BJ (cell line): Measurements from ENCODE around the gene CDC14B. TPM values are rescaled to one million over a fixed set of nuclear protein-coding genes. Genes with fewer than 3 reads are reported as not detected.
"Not testable (repeated sequence)": the region's sequence is repeated elsewhere in the genome, so short reads cannot be mapped to it uniquely, and the experiment has no call there.

Source experiments
- CTCF ChIA-PET: fragments of 350-600 bp; formaldehyde crosslinking; extraction: SDS; loops from one replicate; lab custom pipeline; 2021; ENCODE audit warnings: antibody characterized with exemption, inconsistent platforms; lab: Yijun Ruan, JAX
- POLR2A ChIA-PET: fragments of 300-600 bp; sonication (Branson Sonifier 250); formaldehyde crosslinking; extraction: SDS; loops from one replicate; lab custom pipeline; 2021; ENCODE audit warnings: antibody characterized with exemption; lab: Charles Lee
- DNase-seq: peaks from one replicate; pipeline ENCODE4 v3.0.0-alpha.2; 2011; ENCODE audit warnings: low read depth
- H3K27me3 ChIP-seq: 2 replicates; pipeline ENCODE4 v1.6.0; 2011; ENCODE audit warnings: low read length; ENCODE audit not compliant: control insufficient read depth, insufficient read depth
- H3K36me3 ChIP-seq: 2 replicates; pipeline ENCODE4 v1.5.1; 2011; ENCODE audit warnings: low read length; ENCODE audit not compliant: control insufficient read depth, insufficient read depth
- H3K4me3 ChIP-seq: 2 replicates; pipeline ENCODE4 v1.5.1; 2011; ENCODE audit warnings: low read depth, mild to moderate bottlenecking, control low read depth, low read length
- CTCF ChIP-seq: IDR thresholded peaks from 2 replicates; pipeline ENCODE4 v1.5.1; 2011; ENCODE audit warnings: low read depth, mild to moderate bottlenecking, control low read depth, inconsistent platforms, low read length, moderate library complexity; ENCODE audit not compliant: insufficient read depth
- polyA plus RNA-seq: library from polyadenylated mRNA; depleted of rRNA; stranded (reverse); fragments of >200 nt; gene quantifications from 2 replicates; pipeline ENCODE4 v1.2.3, GENCODE V29; 2011

The CDC14B gene
- polyA plus RNA-seq, 1 experiment = 12.1 TPM

DNA sequence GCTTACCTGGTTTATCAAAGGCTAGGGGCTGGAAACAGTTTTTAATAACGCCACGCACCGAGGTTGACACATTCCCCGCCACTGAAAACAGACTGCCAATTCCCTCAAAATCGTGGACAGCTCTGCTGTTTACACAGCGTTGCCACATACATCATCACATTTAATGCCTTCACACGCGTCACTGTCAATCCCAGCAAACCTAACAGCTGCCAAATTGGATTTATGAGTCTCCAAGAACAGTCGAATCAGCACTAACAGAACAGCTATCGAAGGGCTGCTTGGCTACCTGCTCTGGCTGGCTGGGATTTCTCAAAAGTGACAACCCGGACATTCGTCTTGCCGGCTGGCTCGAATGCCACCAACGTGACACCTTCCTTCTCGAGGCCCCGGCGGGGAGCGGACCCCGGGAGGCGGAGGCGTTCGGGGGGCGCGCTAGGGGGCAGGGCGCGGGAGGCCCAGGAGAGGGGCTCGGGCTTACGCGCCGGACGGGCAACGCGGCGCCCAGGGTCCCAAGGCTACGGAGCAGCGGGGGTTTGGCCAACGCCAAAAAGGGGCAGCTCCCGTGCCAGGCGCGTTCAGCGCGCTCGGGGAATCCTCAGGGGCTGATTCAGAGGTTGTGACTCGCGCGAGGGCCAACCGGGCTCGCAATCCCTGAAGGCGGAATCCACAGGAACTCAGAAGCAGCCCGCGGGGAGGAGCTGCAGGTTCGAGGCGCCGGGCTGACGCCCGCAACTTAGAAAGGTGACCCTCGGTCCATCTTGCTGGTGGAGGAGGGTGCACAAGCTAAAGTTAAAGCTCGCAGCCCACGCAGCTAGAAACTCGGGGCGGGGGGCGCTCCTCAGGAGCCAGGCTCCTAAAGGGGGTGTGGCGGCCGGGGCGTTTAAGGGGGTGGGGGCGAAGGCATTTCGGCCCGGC, 1.2 kb downstream of the CDC14B start:
- Histone ChIP-seq H3K4me3 (peak overlapping the region; percentile 77), H3K36me3 (no peaks in the 10 kb centered on the region), H3K27me3 (no peaks in the 10 kb centered on the region)
- POLR2A ChIA-PET = no interaction called here
- no peak for DNase-seq
- CTCF ChIA-PET = interaction anchor here (0.6 to 1.0 kb wide), 3 partner anchors 30 to 168 kb away, joined by 3 to 4 read pairs (median 4); partner anchors contain the start of gene HABP4
- TF ChIP-seq CTCF = 0 out of 2 replicates have a peak, but pooled peaks have one; percentile 2

GRCh38 chr9:96617439-96618185, 2.0 kb downstream of the CDC14B start:
- no peak for TF ChIP-seq CTCF
- Histone ChIP-seq H3K4me3 (no peak overlapping the region), H3K36me3 (no peaks in the 10 kb centered on the region), H3K27me3 (no peaks in the 10 kb centered on the region)
- no peak for DNase-seq
- ChIA-PET CTCF (interaction anchor here (0.7 to 0.8 kb wide), 2 partner anchors 14 to 168 kb away, joined by 3 to 4 read pairs; partner anchors contain the start of gene HABP4), POLR2A (no interaction called here)

DNA sequence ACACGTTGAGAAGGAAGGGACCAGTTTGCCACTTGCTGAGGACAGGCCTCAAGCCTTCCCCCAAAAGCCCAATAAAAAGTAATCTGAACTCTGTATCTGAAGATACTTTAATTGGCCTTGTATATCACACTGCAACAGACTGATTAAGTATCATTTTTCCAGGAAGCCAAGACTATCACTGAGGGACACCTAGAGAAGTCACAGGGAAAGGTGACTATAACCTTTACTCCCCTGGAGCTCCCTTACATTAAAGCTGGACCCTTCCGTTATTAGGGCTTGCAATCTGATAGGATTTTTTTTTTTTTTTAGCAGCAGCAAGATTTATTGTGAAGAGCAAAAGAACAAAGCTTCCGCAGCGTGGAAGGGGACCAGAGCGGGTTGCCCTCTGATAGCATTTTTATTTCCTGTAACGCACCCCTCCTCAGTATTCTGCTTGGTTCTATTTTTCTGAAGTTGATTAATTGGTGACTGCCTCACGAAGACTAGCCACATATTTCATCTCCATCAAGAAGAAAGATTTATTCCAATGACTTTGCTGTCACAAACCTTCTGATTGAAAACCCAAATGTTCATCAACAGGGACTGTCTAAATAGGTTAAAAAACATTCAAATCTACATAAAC, 2.7 kb downstream of the CDC14B start:
- no peaks in the 10 kb centered on the region for H3K27me3 ChIP-seq
- no peaks in the 10 kb centered on the region for H3K36me3 ChIP-seq
- ChIA-PET POLR2A (no interaction called here), CTCF (interaction anchor here (0.7 kb wide), 1 partner anchor 13 kb away, joined by 3 read pairs; no protein-coding TSS in a partner anchor)
- no peak for DNase-seq
- no peak for TF ChIP-seq CTCF
- no peak overlapping the region for H3K4me3 ChIP-seq

DNA sequence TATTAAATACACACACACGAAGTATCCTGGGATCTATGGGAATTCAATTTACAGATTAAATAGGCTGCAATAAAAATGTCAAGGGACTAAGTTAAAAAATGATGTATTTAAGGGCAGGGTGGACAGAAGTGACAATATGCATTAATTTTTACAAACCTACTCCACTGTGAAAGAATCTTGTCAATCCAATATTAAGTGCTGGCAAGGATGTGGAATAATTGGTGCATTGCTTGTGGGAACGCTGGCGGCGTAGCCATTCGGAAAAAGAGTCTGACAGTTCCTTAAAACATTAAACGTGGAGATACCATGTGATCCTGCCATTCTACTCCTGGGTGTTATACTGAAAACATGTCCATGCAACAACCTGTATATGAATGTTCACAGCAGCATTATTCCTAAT, 4.2 kb downstream of the CDC14B start:
- H3K36me3 ChIP-seq = no peaks in the 10 kb centered on the region
- ChIA-PET CTCF (interaction anchor here (0.8 kb wide), 1 partner anchor 178 kb away, joined by 3 read pairs; no protein-coding TSS in a partner anchor), POLR2A (no interaction called here)
- no peaks in the 10 kb centered on the region for H3K27me3 ChIP-seq
- TF ChIP-seq CTCF = no peak
- DNase-seq = no peak
- H3K4me3 ChIP-seq = no peak overlapping the region

GRCh38 chr9:96614664-96615063, 5.0 kb downstream of the CDC14B start:
- not testable (repeated sequence) for H3K36me3 ChIP-seq, H3K4me3 ChIP-seq, DNase-seq, H3K27me3 ChIP-seq
- ChIA-PET CTCF (interaction anchor here (0.8 kb wide), 1 partner anchor 177 kb away, joined by 3 read pairs; no protein-coding TSS in a partner anchor), POLR2A (interaction anchor here (0.6 kb wide), 1 partner anchor 62 kb away, joined by 3 read pairs; no protein-coding TSS in a partner anchor)
